DND-41 (cell line): ENCODE data around the gene PERM1.

ENCODE experiments used
- CTCF ChIP-seq: IDR thresholded peaks from 2 replicates; pipeline ENCODE4 v1.5.1; 2012; ENCODE audit warnings: borderline replicate concordance, low read length, moderate library complexity, mild to moderate bottlenecking; ENCODE audit not compliant: poor library complexity, severe bottlenecking; ENCODE audit errors: extremely low read depth
- EZH2 ChIP-seq: IDR thresholded peaks from 3 replicates; pipeline ENCODE4 v1.6.1; 2012; ENCODE audit warnings: borderline replicate concordance, low read depth, mild to moderate bottlenecking, moderate library complexity, low read length, inconsistent platforms; ENCODE audit not compliant: severe bottlenecking

- no peak for TF ChIP-seq CTCF
- TF ChIP-seq EZH2: no peak
Observed at GRCh38 chr1:956636-957035, 25.3 kb downstream of the PERM1 start.
